HUES64 (cell line): ENCODE data around the gene DRC1.

ENCODE experiments used
- H3K27ac ChIP-seq: 2 replicates; pipeline ENCODE4 v1.7.0; 2013; ENCODE audit warnings: low read depth, low read length, inconsistent platforms
- H3K27me3 ChIP-seq: 2 replicates; pipeline ENCODE4 v1.6.1; 2013; ENCODE audit warnings: mild to moderate bottlenecking, low read length; ENCODE audit not compliant: insufficient read depth
- H3K36me3 ChIP-seq: 2 replicates; pipeline ENCODE4 v1.6.1; 2013; ENCODE audit warnings: mild to moderate bottlenecking, low read length; ENCODE audit not compliant: insufficient read depth
- H3K4me1 ChIP-seq: 2 replicates; pipeline ENCODE4 v1.6.1; 2013; ENCODE audit warnings: mild to moderate bottlenecking, low read length, moderate library complexity; ENCODE audit not compliant: insufficient read depth
- H3K4me3 ChIP-seq: 2 replicates; pipeline ENCODE4 v1.5.1; 2013; ENCODE audit warnings: mild to moderate bottlenecking, low read length, moderate library complexity
- H3K9ac ChIP-seq: 2 replicates; pipeline ENCODE4 v1.6.1; 2013; ENCODE audit warnings: mild to moderate bottlenecking, low read depth, low read length
- H3K9me3 ChIP-seq: 2 replicates; pipeline ENCODE4 v1.6.1; 2013; ENCODE audit warnings: low read depth, low read length; ENCODE audit not compliant: insufficient read depth
- WGBS: fragments of 150-250, 120-280 bp; methylation state at CpG from one replicate; pipeline ENCODE4 v1.1.7; 2013; ENCODE audit warnings: missing lambda C conversion rate; 5-methylcytosine and 5-hydroxymethylcytosine counted together

The DRC1 gene

GRCh38 chr2:26506279-26506678 lies 104.6 kb downstream of the DRC1 start:
- Histone ChIP-seq H3K27me3 (peaks cover 12% of the 10 kb centered on the region), H3K9ac (no peak overlapping the region), H3K4me3 (no peak overlapping the region), H3K36me3 (no peaks in the 10 kb centered on the region), H3K9me3 (no peaks in the 10 kb centered on the region), H3K27ac (no peak overlapping the region), H3K4me1 (no peaks in the 10 kb centered on the region)
- WGBS, result 92% methylated on average over 4 of the region's 4 CpGs
